PFSK-1 (cell line): Measurements from ENCODE around the gene TESK2.

Source experiments
- FOXP2 ChIP-seq: optimal IDR thresholded peaks from 2 replicates; pipeline ENCODE3; 2011; ENCODE audit warnings: borderline replicate concordance, control low read depth, inconsistent platforms; ENCODE audit not compliant: insufficient read depth; ENCODE audit errors: extremely low read length, extremely low read depth
- POLR2AphosphoS5 ChIP-seq: IDR thresholded peaks from 2 replicates; pipeline ENCODE4 v1.6.1; 2012; ENCODE audit warnings: low read depth, mild to moderate bottlenecking, control low read depth, low read length, moderate library complexity
- SIN3A ChIP-seq: IDR thresholded peaks from 2 replicates; pipeline ENCODE4 v1.6.1; 2012; ENCODE audit warnings: mild to moderate bottlenecking, low read length, moderate library complexity, borderline replicate concordance; ENCODE audit not compliant: insufficient read depth
- TAF1 ChIP-seq: IDR thresholded peaks from 2 replicates; pipeline ENCODE4 v1.6.1; 2012; ENCODE audit warnings: low read length, control low read depth, borderline replicate concordance; ENCODE audit not compliant: insufficient read depth
- TF ChIP-seq, protein P1 (sequence below), 2 experiments: IDR thresholded peaks; 2 replicates each; pipeline versions ENCODE4 v1.6.1 to v1.8.0; 2011 to 2012; ENCODE audit warnings: low read depth in 2 of 2, low read length in 2 of 2, control low read depth in 1 of 2, inconsistent platforms in 1 of 2, mild to moderate bottlenecking in 1 of 2, moderate library complexity in 1 of 2; ENCODE audit not compliant: insufficient read depth in 1 of 2

GRCh38 chr1:45359882-45360513 is 131.0 kb downstream of the TESK2 start:
- TF ChIP-seq SIN3A, result no peak
- TF ChIP-seq, protein P1, sequence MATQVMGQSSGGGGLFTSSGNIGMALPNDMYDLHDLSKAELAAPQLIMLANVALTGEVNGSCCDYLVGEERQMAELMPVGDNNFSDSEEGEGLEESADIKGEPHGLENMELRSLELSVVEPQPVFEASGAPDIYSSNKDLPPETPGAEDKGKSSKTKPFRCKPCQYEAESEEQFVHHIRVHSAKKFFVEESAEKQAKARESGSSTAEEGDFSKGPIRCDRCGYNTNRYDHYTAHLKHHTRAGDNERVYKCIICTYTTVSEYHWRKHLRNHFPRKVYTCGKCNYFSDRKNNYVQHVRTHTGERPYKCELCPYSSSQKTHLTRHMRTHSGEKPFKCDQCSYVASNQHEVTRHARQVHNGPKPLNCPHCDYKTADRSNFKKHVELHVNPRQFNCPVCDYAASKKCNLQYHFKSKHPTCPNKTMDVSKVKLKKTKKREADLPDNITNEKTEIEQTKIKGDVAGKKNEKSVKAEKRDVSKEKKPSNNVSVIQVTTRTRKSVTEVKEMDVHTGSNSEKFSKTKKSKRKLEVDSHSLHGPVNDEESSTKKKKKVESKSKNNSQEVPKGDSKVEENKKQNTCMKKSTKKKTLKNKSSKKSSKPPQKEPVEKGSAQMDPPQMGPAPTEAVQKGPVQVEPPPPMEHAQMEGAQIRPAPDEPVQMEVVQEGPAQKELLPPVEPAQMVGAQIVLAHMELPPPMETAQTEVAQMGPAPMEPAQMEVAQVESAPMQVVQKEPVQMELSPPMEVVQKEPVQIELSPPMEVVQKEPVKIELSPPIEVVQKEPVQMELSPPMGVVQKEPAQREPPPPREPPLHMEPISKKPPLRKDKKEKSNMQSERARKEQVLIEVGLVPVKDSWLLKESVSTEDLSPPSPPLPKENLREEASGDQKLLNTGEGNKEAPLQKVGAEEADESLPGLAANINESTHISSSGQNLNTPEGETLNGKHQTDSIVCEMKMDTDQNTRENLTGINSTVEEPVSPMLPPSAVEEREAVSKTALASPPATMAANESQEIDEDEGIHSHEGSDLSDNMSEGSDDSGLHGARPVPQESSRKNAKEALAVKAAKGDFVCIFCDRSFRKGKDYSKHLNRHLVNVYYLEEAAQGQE (IDR thresholded peaks at IDR 0.05; ENCODE audit: insufficient read depth in 1 of 2, low read depth in 2 of 2, low read length in 2 of 2), result no peak
- TF ChIP-seq POLR2AphosphoS5, result no peak
- no peak for TF ChIP-seq FOXP2
- TF ChIP-seq TAF1, result no peak
